Erythroblast (primary cell): ENCODE measurements around the gene S1PR4.

Source experiments
- GATA1 ChIP-seq: IDR thresholded peaks from 2 replicates; pipeline ENCODE4 v1.6.1; 2011; ENCODE audit warnings: low read depth, mild to moderate bottlenecking, control low read depth, low read length, moderate library complexity
- POLR2A ChIP-seq: IDR thresholded peaks from 2 replicates; pipeline ENCODE4 v1.6.1; 2011; ENCODE audit warnings: mild to moderate bottlenecking, low read length

DNA sequence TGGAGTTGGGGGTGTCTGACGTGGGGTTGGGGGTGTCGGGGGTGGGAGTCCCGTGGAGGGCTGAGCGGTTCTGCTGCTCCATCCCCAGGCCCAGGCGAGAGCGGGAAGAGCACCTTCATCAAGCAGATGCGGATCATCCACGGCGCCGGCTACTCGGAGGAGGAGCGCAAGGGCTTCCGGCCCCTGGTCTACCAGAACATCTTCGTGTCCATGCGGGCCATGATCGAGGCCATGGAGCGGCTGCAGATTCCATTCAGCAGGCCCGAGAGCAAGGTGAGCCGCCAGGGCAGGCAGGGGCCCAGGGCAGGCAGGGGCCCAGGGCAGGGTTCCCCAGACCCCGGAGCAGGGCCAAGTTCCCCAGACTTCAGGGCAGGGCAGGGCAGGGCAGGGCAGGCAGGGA lies 30.1 kb upstream of the S1PR4 start:
- no peak for TF ChIP-seq POLR2A
- no peak for TF ChIP-seq GATA1
